HG02970 (cell line): ENCODE measurements around the gene NUF2.

Experiments used
- ATAC-seq: cut with Tn5 transposase; IDR thresholded peaks from one replicate; pipeline ENCODE4 v1.9.1; 2021; ENCODE audit warnings: mild to moderate bottlenecking, moderate library complexity, moderate number of reproducible peaks; ENCODE audit not compliant: unreplicated experiment, low FRiP score

Gene NUF2

DNA sequence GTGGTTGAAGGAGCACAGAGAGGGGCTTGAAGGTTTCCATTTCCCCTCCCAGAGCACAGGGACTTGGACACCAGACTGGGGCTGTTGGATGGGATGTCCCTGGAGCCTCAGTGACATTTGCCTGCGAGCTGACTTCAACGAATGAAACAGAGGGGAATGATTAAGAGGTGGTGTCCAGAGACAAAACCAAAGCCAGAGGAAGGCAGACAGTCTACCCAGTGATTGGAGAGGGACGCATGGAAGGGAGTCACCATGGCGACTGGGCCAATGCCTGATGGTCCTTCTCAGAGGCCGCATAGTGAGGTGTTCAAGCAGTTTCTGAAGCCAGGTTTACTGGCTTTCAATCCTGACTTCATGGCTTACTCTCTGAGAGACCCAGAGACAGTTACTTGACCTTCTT, 77.2 kb downstream of the NUF2 start:
- ATAC-seq, result no peak

DNA sequence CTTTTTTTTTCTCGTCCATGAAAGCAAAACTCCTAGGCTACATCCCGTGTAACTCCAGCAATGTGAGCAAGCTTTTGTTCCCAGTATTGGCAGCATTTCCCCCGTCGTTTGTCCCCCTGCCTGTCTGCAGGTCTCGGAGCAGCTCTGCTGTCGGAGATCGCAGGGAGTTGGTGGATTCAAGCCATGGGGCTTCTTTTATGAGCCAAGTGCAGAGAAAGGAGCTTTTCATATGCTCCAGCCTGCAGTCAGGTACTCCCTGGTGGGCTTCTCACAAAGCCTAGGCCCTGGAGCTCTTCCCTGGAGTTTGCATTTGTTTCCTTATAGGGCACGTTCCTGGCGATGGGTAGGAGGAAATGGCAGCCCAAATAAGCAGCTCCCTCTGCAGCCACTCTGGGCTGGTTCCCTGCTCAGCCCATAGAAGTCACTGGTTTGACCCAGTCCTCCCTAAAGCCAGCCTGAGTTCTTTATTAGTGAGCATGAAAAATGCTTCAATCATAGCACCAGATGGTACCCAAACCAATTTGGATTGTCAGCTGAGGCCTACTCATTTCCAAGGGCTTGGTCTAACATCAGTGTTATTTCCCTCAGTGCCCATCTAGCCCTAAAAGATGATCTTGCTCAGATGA, 78.3 kb downstream of the NUF2 start:
- ATAC-seq, result no peak

DNA sequence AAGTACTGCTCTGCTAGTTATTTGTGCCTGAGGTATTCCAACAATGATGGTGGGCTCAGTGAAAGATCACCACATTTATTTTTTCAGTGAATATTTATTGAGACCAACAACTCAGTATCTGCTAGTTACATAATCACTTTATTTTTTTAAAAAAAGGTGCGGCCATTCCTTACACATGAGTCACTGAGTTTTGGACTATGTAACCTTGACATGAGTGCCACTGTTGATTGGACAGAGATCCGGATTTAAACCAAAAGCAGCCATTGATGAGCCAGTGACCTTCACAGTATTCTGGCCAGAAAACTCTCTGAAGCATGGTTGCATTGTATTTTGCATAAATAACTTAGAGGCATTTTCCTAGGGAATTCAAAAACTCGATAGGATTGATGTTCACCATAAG, 79.5 kb downstream of the NUF2 start:
- ATAC-seq, result no peak
